Stimulated activated naive CD4-positive, alpha-beta T cell treated with Interleukin-2 at 50 U/mL for 16 hours (primary cell): Measurements from ENCODE around the gene NEK10.
"Not testable (repeated sequence)": the region's sequence is repeated elsewhere in the genome, so short reads cannot be mapped to it uniquely, and the experiment has no call there.

Experiments used
- DNase-seq: peaks from one replicate; lab custom pipeline; 2025; lab: John Stamatoyannopoulos, UW

NEK10 gene

GRCh38 chr3:27354161-27354560 lies 15.0 kb downstream of the NEK10 start:
- DNase-seq, result no peak

- no peak for DNase-seq
Measured at GRCh38 chr3:27353221-27353620, 16.0 kb downstream of the NEK10 start.

- no peak for DNase-seq
Measured at GRCh38 chr3:27352047-27352446, 17.1 kb downstream of the NEK10 start.

GRCh38 chr3:27349832-27350231 lies 19.4 kb downstream of the NEK10 start:
- no peak for DNase-seq

DNA sequence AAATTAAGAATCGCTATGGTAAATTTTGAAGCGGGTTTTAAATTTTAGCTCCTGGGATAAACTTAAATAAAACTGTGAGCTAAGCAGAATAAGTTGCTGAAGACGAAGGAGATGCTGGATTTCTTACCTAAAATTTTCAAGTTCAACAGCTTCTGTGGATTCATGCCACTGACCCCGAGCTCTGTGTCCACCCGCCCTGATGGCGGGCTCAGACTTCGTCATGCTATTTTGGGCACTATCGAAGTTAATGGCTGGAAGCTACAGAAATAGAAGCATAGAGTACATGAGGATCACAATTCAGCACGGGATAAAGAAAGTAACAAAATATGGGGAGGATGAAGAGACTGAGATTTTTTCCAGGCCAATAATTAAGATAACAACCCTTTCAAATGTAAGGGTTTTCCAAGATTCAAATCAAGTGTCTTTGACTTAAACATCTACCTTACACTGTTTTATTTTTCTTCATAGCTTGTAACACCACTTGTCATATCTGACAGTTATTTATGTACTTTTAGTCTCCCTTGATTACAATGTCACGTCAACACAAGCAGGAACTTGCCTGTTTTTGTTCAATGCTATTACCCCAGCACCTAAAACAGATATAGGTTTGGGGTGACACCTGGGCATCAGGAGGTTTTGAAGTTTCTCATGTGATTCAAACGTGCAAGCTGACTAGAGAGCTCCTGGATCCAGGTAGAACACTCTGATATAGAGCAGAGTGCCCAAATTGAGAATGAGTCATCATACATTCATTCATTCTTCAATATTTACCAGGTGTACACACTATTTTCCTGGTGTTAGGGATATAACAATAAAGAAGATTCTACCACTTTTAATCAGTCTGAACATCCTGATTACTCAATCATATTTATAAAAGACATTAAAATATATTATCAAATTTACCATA lies 23.0 kb downstream of the NEK10 start:
- no peak for DNase-seq

DNA sequence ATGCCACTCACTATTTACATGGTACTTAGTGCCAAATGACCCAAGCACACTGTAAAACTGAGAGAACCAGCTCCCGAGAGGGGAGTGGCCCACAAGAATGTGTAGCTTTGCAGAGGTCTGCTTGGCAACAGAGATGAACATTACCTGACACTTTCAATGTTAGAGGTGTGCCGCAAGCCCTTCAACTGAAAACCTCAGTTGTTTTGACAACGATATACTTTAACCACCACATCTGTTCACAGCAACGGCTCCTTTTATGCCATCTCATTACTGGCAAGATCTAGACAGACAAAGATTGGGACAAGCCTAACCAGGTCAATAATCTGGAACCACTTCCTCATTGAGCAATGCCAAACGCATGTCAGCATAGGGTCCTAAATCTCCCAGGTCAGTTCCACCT lies 23.7 kb downstream of the NEK10 start:
- no peak for DNase-seq

DNA sequence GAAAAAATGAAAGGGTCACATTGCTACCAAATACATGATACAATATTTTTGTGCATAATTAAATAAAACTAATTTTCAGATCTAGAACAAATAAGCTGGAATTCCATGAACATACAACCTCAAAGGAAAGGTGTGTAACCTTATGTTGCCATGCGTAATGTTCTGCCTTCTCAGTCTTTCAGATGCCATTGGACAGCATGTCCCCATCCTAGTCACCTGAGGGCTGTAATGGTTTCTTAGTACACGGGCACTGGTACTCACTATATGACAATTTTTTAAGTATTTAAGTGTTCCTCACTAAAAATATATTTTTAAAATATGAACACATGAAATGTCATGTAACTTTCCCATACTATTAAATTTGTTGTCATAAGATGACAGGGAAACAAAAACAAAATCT lies 24.1 kb downstream of the NEK10 start:
- DNase-seq, result no peak

DNA sequence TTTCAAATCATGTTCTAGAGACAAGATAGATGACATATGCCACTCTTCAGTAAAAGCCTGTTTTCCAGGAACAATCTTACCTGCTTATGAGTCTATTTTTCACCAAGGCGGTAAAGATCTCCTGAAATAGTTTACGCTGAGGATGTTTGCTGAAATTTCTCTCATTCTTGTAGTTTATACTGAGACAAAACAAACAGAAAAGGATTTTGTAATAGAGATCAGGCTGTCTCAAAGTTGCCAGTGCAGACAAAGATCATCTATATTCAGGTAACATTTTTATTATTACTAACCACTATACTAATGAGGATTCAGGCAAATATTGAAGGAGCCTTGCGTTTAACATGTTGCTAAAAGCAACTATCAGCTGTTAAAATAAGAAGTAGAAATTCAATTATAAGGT lies 25.0 kb downstream of the NEK10 start:
- no peak for DNase-seq

- DNase-seq, result no peak
Measured at GRCh38 chr3:27342267-27342666, 26.9 kb downstream of the NEK10 start.

GRCh38 chr3:27340534-27340933 lies 28.6 kb downstream of the NEK10 start:
- DNase-seq, result no peak

GRCh38 chr3:27335571-27335970 lies 33.6 kb downstream of the NEK10 start:
- DNase-seq, result no peak

GRCh38 chr3:27333843-27334242 lies 35.3 kb downstream of the NEK10 start:
- DNase-seq, result no peak

DNA sequence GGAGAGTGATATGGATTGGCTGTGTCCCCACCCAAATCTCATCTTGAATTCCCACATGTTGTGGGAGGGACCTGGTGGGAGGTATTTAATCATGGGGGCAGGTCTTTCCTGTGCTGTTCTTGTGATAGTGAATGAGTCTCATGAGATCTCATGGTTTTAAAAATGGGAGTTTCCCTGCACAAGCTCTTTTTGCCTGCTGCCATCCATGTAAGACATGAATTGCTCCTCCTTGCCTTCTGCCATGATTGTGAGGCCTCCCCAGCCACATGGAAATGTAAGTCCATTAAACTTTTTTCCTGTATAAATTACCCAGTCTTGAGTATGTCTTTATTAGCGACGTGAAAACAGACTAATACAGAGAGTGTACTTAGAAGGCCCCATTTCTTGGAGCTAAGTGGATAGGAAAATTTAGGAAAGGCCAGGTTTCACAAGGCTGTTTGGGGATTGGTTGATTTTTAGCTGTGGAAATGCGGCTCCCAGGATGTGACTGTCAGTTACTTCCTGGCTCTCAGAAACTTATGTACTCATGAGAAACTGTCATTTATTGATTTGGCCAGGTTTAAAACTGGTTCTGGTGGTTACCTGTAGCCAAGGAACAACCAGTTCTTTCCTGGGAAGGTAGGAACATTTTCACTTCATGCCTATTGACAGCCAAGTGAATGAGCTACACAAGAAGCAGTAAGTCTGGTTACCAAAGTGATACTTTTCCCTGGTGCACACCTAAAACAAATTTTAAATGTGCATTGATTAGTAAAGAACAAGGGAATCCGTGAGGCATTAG lies 40.0 kb downstream of the NEK10 start:
- DNase-seq, result not testable (repeated sequence)

GRCh38 chr3:27326629-27327545 lies 42.3 kb downstream of the NEK10 start:
- no peak for DNase-seq

GRCh38 chr3:27326202-27326601 lies 43.0 kb downstream of the NEK10 start:
- DNase-seq, result no peak

DNA sequence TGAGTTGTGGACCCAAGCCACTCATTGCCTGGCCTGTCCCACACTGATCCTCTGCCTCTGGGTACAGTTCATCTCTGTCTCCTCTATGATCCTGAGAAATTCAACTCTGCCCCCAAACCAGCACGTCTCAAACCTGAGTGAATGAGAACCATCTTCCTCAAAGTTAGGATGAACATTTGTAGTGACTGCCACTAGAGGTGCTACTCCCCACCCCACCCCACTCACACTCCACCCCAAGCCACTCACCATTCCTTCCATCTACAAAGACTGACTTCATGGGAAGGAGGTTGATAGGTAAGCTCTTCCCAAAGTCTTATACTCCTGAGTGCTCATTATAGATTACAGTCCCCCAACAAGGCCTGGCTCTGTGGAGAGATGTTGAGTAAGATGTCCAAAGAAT lies 43.8 kb downstream of the NEK10 start:
- DNase-seq, result no peak

GRCh38 chr3:27324686-27325085 lies 44.5 kb downstream of the NEK10 start:
- no peak for DNase-seq

- DNase-seq, result no peak
Measured at GRCh38 chr3:27323087-27323570, 46.1 kb downstream of the NEK10 start.

- DNase-seq, result no peak
Measured at GRCh38 chr3:27322634-27323033, 46.5 kb downstream of the NEK10 start.

DNA sequence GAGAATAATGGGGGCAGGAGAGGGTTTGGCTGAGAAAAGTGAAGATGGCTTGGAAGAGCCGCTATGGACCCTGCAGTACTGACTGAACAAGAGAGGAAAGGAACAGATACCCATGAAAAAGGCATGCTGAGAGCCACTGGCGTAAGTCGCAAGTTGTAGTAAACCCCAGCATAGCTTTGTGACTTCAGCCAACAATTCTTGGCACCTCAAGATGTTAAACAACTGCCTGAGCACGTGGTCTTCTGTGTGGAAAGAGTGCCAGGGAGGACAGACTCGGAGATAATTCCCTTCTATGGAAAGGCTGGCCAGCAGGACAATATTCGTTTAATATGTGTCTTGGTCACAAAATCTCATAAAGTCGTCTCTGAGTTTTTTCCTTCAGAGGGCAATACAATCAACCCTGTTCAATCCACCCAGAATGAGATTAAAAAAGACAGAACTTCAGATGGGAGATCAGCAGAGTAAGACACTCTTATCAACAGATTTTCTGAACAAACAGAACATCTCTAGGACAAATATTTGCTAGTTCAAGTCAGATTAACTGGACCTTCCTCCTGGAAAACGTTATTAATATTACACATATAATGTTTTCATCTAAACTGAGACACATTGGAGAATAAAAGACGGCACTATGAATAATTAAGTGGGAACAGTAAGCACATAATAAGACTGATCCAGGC lies 49.2 kb downstream of the NEK10 start:
- DNase-seq, result no peak

- no peak for DNase-seq
Measured at GRCh38 chr3:27319304-27319703, 49.9 kb downstream of the NEK10 start.
